ENCODE results near the gene WDR64. TPM values are rescaled to one million over a fixed set of nuclear protein-coding genes. Genes with fewer than 3 reads are reported as not detected.

The WDR64 gene
- total and polyA plus RNA-seq, 2 of the 13 experiments (the other 11 are each of a cell fraction or from before 2014, with no cell fraction given), result not detected

GRCh38 chr1:241819340-241819866 is 167.3 kb downstream of the WDR64 start:
- Histone ChIP-seq H4K20me1 (ENCODE audit: insufficient read depth, low read length) (no peaks in the 10 kb centered on the region), H3K36me3 (replicated peaks in 1 of 2; ENCODE audit: control insufficient read depth in 1 of 2, insufficient read depth in 2 of 2, low read length in 2 of 2) (no peaks in the 10 kb centered on the region), H3K4me3 (replicated peaks in 1 of 3; ENCODE audit: insufficient read depth in 1 of 3, low read depth in 2 of 3, low read length in 3 of 3) (no peak overlapping the region), H3K4me1 (ENCODE audit: insufficient read depth, low read length) (no peaks in the 10 kb centered on the region), H3K4me2 (ENCODE audit: low read depth, low read length) (no peak overlapping the region), H3K27me3 (ENCODE audit: control insufficient read depth in 1 of 2, insufficient read depth in 2 of 2, low read length in 2 of 2) (no peaks in the 10 kb centered on the region), H3K9me3 (ENCODE audit: low read length) (no peaks in the 10 kb centered on the region), H2AFZ (ENCODE audit: low read length) (no peak overlapping the region), H3K79me2 (ENCODE audit: insufficient read depth, low read length) (no peaks in the 10 kb centered on the region), H3K27ac (ENCODE audit: extremely low read length, insufficient read depth, low read length) (no peak overlapping the region), H3K9ac (ENCODE audit: insufficient read depth, low read depth, low read length) (no peak overlapping the region)
- ChIA-PET CTCF (ENCODE audit: low intra/inter-chr PET ratio, low total read pairs) (no interaction called here), POLR2A (no interaction called here)
- no peak for ATAC-seq
- TF ChIP-seq ZNF296 (CRISPR knock-in tag; conservative IDR thresholded peaks at IDR 0.05) (no peak), CENPX (CRISPR knock-in tag; IDR thresholded peaks at IDR 0.05) (no peak), HOXA7 (CRISPR knock-in tag; IDR thresholded peaks at IDR 0.05) (no peak), ZNF629 (CRISPR knock-in tag; conservative IDR thresholded peaks at IDR 0.05) (no peak)
- FAIRE-seq, result no peak
- no peak for DNase-seq (ENCODE audit: low spot score)
- 0% methylated on average over 4 of the region's 4 CpGs for WGBS (ENCODE audit: low lambda C conversion rate)
- intact Hi-C loops (cut with micrococcal nuclease; ENCODE audit: unreplicated experiment) (no loop called here), in situ Hi-C loops (cut with HindIII; ENCODE audit: extremely low pct_ligation_motif_present, low pct_unique_long_range_greater_than_20kb) (no loop called here)
- no TSS peak for BruUV-seq (replicated peaks)

DNA sequence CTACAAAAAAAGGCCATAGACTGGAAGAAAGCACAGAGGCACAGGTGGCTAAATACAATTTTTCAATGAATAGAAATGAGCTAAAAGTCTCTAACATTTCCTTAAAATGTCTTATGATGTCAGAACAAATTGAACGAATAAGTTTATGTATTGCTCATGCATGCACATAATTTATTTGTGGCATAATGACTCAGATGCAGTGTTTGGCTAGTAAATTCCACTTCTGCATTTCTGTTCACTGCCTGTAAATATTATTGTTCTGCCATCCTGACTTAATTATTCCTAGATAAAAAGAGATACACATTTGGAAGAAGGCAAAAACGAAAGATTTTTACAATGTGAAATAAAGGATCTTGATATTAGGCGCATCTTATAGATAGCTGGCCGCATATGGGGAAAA is 169.3 kb downstream of the WDR64 start:
- BruUV-seq (replicated peaks), result no TSS peak
- no peak for TF ChIP-seq KAT8 (CRISPR knock-in tag; IDR thresholded peaks at IDR 0.05)
- no peak for TF ChIP-seq PAXIP1 (CRISPR knock-in tag; conservative IDR thresholded peaks at IDR 0.05)
- no peak for TF ChIP-seq MAF1 (CRISPR knock-in tag; IDR thresholded peaks at IDR 0.05; ENCODE audit: borderline replicate concordance)
- no peak for TF ChIP-seq ZFAT (CRISPR knock-in tag; conservative IDR thresholded peaks at IDR 0.05)
- no peak for TF ChIP-seq MTA1 (CRISPR knock-in tag; IDR thresholded peaks at IDR 0.05; ENCODE audit: borderline replicate concordance)
- WGBS (ENCODE audit: low lambda C conversion rate), result 51% methylated on average over 4 of the region's 4 CpGs
- Histone ChIP-seq H3K27ac (ENCODE audit: extremely low read length, insufficient read depth, low read length) (no peak overlapping the region), H3K27me3 (ENCODE audit: control insufficient read depth in 1 of 2, insufficient read depth in 2 of 2, low read length in 2 of 2) (no peaks in the 10 kb centered on the region; a peak in 1 of 5 replicates), H3K36me3 (replicated peaks in 1 of 2; ENCODE audit: control insufficient read depth in 1 of 2, insufficient read depth in 2 of 2, low read length in 2 of 2) (no peaks in the 10 kb centered on the region), H3K4me3 (replicated peaks in 1 of 3; ENCODE audit: insufficient read depth in 1 of 3, low read depth in 2 of 3, low read length in 3 of 3) (no peak overlapping the region), H3K79me2 (ENCODE audit: insufficient read depth, low read length) (no peaks in the 10 kb centered on the region), H4K20me1 (ENCODE audit: insufficient read depth, low read length) (no peaks in the 10 kb centered on the region), H3K9me3 (ENCODE audit: low read length) (no peaks in the 10 kb centered on the region), H3K4me2 (ENCODE audit: low read depth, low read length) (no peak overlapping the region), H3K4me1 (ENCODE audit: insufficient read depth, low read length) (no peaks in the 10 kb centered on the region), H2AFZ (ENCODE audit: low read length) (no peak overlapping the region), H3K9ac (ENCODE audit: insufficient read depth, low read depth, low read length) (no peak overlapping the region)
- CTCF ChIA-PET (ENCODE audit: low intra/inter-chr PET ratio, low total read pairs), result no interaction called here
- POLR2A ChIA-PET, result no interaction called here
- FAIRE-seq, result no peak
- intact Hi-C loops (cut with micrococcal nuclease; ENCODE audit: unreplicated experiment), result no loop called here
- no peak for DNase-seq (ENCODE audit: low spot score)
- in situ Hi-C loops (cut with HindIII; ENCODE audit: extremely low pct_ligation_motif_present, low pct_unique_long_range_greater_than_20kb), result no loop called here
- ATAC-seq, result no peak
